Stimulated activated CD4-positive, alpha-beta T cell treated with anti-CD3 and anti-CD28 coated beads, Interleukin-12 subunit alpha, Interleukin-12 subunit beta, amount 100 ng/mL, for 48 hours (primary cell): ENCODE data around the gene STBD1.
A peak's percentile ranks its signal among the peaks of the same experiment; 100 is the strongest.
"Not testable (repeated sequence)": the region's sequence is repeated elsewhere in the genome, so short reads cannot be mapped to it uniquely, and the experiment has no call there.

Source experiments
- DNase-seq, 3 donors: peaks; one replicate each; pipeline ENCODE4 v3.0.0-alpha.2; 2020; ENCODE audit warnings: low read depth in 2 of 3, low spot score in 1 of 3

The STBD1 gene

DNA sequence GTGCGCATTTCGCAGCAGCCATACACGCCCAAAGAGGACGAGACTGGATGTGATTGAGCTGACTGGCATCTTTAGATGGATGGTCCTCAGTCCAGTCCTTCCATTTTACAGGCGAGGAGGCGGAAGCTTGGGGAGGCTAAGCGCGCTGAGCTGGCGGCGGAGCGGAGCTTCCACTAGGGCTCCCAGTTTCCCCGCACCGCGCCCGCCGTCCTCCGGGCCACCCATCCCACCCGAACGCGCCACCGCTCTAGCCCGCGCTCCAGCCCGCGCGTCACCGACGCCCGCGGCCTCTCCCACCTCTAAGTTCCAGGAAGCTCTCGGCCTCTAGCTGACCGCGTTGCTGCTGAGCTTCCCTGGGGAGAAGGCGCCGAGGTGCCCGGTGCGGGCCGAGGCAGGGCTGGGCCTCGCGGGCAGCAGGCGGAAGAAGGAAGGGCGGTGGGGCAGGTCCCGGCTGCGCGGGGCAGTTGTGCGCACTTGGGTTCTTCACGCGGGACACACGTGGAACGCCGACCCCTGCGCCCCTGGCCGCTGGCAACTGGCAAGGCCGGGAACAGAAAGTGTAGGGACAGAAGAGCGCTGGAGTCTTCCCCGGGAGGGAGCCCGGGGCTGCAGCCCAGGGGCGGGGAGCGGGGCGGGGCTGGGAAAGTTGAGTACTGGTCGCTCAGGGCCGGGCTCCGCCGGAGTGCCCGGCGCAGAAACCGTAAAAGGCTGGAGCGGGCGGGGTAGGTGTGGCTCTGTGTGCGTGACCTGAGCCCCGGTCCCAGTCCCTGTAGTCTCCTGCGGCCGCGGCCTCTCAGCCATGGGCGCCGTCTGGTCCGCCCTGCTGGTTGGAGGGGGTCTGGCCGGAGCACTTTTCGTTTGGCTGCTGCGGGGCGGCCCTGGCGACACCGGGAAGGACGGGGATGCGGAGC lies at the start of gene STBD1:
STBD1 (plus strand) TSS at position 763 of the 911 bp plus-strand sequence; CDS start at position 800, 37 bp downstream.
- DNase-seq, result peak in 2 of 3 donors; percentile 9 to 11

GRCh38 chr4:76256968-76257367 lies 49.6 kb upstream of the STBD1 start:
- DNase-seq, result no peak

- no peak for DNase-seq
These were observed 48.7 kb upstream of the STBD1 start for GRCh38 chr4:76257824-76258223.

GRCh38 chr4:76260571-76260970 lies 46.0 kb upstream of the STBD1 start:
- DNase-seq, result no peak

DNA sequence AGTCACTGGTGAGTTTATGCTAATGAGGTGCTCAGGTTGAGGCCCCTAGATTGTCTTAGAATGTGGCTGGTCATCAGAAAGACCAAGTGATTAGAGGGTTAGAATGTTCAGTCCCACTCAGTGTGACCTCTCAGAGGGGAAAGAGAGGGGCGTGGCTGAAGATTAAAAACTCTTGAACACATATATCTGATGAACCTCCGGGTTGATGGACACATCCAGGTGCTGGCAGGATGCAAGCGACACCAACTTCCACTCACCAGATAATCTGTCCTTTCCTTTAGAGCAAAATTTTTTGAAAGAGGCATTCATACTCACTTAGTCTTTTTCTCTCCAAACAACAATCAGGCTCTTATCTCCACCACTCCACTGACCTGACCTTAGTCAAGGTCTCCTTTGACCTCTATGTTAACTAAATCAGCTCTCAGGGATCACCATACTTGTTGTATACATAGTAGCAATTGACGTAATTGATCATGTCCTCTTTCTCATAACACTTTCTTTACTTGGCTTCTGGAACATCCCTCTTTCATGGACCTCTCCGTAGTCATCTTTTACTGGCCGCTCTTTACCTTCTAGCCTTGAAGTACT lies 40.8 kb upstream of the STBD1 start:
- DNase-seq, result no peak

DNA sequence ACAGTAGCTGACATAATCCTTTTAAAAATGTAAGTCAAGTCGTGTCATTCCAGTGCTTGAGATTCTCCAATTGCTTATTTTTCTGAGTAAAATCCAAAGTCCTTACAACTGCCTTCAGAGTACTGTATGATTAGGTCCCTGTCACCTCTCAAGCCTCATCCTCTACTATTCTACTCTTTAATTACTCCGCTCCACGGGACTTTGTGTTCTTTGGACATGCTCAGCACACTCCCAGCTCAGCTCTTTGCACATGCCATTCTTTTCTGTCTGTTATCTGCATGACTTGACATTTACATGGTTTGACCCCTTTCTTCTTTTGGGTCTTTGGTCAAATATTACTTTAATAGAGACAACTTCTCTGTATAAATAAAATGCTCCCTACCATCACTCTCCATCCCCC lies 39.9 kb upstream of the STBD1 start:
- DNase-seq, result no peak

DNA sequence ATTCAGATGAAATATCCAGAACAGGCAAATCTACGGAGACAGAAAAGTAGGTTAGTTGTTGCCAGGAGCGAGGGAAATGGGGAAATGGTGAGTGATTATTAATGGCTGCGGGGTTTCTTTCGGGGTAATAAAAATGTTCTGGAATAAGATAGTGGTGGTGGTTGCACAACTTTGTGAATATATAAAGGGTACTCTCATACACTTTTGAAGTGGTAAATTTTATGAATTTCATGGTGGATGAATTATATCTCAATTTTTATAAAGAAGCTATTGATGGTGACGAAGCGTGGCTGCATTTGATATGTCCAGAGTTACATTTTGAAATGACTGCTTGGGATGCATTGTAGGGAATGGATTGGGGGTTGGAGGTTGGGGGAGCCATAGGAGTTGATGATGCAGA lies 38.7 kb upstream of the STBD1 start:
- no peak for DNase-seq

DNA sequence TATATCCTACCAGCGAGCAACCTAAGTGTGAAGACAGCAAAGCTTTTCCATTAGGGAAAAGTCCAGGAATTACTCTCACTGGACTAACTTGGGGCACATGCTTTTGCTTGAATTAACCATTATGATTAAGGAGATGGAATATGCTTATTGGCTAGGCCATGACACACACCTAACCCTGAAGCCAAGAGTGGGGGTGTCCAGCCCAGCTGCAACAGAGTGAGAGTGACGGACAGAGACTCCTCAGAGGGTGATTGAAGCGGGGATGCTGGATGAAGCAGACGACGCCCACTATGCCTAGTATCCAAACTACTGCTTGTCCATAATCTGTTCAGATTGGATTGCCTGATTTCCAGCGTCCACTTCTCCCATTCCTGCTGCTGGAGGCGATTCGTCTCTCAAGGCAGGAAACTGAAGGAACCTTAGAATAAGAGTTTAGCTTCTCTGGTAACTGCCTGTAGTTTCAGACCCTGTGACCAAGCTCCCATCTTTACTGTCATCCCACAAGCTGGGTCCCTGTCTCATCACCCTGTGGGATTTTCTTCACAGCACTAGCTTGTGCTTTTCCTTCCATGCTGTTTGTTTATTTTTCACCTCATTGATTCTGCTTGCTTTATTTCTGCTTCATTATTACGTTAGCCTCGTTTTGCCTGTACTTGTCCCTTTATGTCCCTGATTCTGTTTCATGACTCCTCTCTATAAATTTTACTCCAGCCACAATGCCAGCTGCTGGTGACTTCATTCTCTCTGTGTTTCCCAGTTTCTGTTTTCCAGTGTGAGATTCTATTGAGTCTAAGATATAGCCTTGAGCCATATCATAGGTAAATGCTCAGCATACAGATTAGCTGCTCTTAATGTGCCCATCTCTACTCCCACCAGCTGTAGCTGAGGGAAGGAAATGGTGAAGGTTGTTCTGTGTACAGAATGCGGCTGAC lies 36.0 kb upstream of the STBD1 start:
- no peak for DNase-seq

DNA sequence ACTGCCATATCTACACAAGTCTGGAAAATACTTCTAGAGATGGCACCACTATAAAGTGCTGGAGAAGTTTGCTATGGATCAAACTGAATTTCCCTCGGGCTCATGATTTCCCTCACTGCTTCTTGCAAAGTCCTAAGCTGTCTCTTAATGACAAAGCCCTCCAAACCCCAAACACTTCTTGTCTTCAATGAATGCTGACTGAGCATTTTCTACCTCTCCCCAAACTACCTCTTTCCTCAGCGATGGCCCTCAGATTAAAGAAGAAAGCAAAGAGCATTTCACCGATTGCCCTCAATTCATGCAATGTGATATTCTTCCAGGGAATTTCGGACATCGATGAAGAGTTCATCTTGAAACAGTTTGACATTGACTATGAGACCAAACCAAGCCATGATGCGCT lies 35.3 kb upstream of the STBD1 start:
- DNase-seq, result no peak

DNA sequence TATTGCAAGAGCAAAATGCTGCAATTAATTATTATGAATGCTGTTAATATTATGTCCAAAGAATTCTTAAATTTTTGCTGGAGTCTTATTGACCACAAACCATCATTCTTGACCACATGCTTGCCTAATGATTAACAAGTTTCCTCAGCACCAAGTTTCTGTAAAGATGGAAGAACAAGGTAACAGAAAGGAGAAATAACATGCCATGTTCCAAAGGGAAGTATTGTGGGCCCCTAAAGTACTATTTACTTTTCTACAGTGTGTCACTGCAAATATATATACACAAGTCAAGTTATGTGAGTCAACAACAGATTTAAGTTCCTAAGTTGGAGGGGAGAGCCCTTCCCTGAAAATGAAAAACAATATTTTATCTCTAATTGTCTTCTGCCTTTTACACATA lies 34.5 kb upstream of the STBD1 start:
- no peak for DNase-seq

GRCh38 chr4:76272582-76272981 lies 34.0 kb upstream of the STBD1 start:
- DNase-seq, result no peak

DNA sequence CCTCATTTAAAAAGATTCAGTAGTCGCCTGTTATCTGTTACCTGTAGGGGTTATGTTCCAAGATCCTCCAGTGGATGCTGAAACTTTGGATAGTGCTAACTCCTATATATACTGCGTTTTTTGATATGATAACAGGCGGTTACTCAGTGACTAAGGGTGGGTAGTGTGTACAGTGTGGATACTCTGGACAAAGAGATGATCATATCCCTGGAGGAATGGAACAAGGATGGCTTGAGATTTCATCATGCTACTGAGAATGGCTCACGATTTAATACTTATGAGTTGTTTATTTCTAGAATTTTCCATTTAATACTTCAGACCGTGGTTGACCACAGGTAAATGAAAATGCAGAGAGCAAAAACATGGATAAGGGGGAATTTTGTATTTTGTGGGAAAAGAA lies 33.5 kb upstream of the STBD1 start:
- DNase-seq, result no peak

DNA sequence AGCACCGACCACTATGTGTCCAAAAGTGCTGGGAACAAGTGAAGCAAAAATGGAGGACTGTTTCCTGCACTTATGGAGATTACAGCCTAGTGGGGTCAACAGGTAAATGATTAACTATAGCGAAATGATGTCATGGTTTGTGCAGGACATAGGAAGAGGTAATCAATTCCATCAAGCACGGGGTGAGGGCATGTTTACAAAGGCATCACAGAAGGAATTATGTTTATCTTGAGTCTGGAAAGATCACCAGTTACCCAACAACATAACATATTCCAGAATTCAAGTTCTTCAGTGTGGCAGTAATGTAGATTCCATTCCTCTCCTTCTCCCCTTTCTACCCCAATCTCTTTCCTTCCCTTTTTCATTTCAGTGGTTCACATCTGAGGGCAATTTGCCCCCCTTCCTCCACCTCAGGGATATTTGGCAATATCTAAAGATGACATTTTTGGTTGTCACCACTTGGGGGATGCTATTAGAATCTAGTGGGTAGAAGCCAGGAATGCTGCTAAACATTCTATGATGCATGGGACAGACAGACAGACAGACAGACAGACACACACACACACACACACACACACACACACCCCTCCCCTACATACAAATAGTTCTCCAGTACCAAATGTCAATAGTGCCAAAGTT lies 30.9 kb upstream of the STBD1 start:
- DNase-seq, result no peak

GRCh38 chr4:76276813-76277212 lies 29.7 kb upstream of the STBD1 start:
- DNase-seq, result no peak

DNA sequence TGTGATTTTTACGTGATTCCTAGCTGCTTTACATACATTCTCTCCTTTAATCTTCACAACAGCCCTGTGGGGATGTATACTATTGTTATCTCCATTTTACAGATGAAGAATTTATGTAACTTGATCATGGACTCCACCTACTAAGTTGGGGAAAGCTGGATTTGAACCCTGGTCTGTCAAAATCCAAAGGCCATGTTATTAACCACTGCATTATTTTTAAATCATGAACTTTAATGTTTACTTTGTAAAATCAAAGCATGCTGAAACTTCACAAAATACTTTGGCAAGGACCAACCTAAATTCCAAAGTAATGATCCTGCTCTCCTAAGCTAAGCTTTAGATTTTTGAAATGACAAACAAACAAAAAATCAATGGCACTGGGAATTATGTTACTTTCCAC lies 28.9 kb upstream of the STBD1 start:
- no peak for DNase-seq

DNA sequence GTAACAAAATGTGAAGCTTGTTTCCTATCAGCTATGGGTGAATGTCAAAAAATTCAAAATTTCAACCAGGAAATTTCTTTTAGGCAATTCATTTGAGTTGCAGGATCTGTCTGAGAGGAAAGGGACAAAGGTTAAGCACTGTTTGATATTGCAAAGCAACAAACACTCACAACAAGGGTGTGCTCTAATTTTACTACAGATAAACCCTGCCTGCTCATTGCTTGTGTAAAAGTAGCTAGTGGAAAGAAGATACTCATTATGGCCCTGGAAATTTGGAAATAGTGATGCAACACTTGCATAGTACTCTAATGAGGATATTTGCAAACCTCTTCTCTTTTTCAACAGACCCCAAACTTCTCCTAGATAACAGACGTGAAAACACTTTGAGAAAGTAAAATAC lies 27.9 kb upstream of the STBD1 start:
- no peak for DNase-seq

DNA sequence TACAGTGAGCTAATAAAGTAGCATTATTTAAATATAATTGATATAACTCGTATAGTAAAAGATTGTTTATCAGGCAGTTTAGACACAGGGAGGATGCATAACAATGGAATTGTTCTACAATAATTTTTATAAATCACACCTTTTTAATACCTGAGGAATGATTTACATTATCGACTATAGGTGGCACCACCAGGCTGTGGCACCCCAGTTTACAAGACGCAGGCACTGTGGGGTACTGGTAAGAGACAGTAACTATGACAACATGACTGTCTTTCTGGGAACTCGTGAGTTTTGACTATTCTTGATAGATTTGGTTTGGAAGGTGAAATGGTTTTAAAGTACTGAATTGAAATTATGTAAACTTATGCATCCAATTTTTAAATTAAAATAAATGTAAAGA lies 27.1 kb upstream of the STBD1 start:
- DNase-seq, result no peak

GRCh38 chr4:76280488-76281441 lies 25.8 kb upstream of the STBD1 start:
- no peak for DNase-seq

GRCh38 chr4:76281594-76281993 lies 24.9 kb upstream of the STBD1 start:
- not testable (repeated sequence) for DNase-seq
